GM12874 (cell line): ENCODE measurements around the gene PRDM5.

ENCODE experiments used
- CTCF ChIP-seq: IDR thresholded peaks from 2 replicates; pipeline ENCODE4 v1.5.1; 2011; ENCODE audit warnings: low read depth, mild to moderate bottlenecking, control low read depth, low read length, moderate library complexity; ENCODE audit not compliant: insufficient read depth

Gene PRDM5

GRCh38 chr4:120921456-120922380, 808 bp downstream of the PRDM5 start:
- TF ChIP-seq CTCF: no peak

GRCh38 chr4:120920666-120921065, 1.9 kb downstream of the PRDM5 start:
- TF ChIP-seq CTCF: no peak

- no peak for TF ChIP-seq CTCF
Observed at GRCh38 chr4:120919358-120919757, 3.2 kb downstream of the PRDM5 start.

GRCh38 chr4:120918788-120919187, 3.7 kb downstream of the PRDM5 start:
- no peak for TF ChIP-seq CTCF

- no peak for TF ChIP-seq CTCF
Observed at GRCh38 chr4:120918092-120918491, 4.4 kb downstream of the PRDM5 start.

GRCh38 chr4:120916937-120917336, 5.6 kb downstream of the PRDM5 start:
- no peak for TF ChIP-seq CTCF

- TF ChIP-seq CTCF: no peak
Observed at GRCh38 chr4:120915336-120915735, 7.2 kb downstream of the PRDM5 start.
